NCI-H128 (cell line): ENCODE measurements around the gene PNPLA7.
"Not testable (repeated sequence)": the region's sequence is repeated elsewhere in the genome, so short reads cannot be mapped to it uniquely, and the experiment has no call there.

Experiments
- DNase-seq: peaks from one replicate; lab custom pipeline; 2025; ENCODE audit not compliant: unreplicated experiment; lab: John Stamatoyannopoulos, UW

PNPLA7 gene

GRCh38 chr9:137426018-137426681 lies 124.1 kb downstream of the PNPLA7 start:
- no peak for DNase-seq

DNA sequence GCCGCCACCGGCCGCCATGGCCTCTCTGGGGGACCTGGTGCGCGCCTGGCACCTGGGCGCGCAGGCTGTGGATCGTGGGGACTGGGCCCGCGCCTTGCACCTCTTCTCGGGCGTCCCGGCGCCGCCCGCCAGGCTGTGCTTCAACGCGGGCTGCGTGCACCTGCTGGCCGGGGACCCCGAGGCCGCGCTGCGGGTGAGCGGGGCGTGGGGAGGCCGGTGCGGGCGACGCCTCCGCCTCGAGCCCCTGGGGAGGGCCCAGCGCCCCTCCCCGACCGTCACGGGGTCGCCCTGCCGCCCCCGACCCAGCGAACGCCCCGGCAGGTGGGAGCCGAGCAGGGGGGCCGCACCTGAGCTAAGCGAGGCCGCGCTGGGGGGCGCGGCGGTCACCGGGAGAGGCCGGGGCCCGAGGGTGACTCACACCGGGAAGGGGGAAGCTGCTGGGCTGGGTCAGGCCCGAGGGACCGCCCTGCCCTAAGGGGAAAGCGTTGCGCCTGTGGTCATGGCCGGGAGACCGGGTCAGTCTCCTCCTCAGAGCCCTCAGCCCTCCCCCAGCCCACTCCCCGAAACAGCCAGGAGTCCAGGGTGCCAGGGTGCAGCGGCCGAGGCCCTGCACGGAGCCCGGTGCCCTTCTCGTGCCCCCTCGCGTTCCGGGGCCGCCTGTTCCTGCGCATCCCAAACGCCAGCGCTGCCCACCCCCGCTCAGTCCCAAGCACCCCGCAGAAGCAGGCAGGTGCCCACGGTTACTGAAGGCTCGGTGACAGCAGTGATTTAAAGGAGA lies 126.5 kb downstream of the PNPLA7 start:
- DNase-seq = no peak

DNA sequence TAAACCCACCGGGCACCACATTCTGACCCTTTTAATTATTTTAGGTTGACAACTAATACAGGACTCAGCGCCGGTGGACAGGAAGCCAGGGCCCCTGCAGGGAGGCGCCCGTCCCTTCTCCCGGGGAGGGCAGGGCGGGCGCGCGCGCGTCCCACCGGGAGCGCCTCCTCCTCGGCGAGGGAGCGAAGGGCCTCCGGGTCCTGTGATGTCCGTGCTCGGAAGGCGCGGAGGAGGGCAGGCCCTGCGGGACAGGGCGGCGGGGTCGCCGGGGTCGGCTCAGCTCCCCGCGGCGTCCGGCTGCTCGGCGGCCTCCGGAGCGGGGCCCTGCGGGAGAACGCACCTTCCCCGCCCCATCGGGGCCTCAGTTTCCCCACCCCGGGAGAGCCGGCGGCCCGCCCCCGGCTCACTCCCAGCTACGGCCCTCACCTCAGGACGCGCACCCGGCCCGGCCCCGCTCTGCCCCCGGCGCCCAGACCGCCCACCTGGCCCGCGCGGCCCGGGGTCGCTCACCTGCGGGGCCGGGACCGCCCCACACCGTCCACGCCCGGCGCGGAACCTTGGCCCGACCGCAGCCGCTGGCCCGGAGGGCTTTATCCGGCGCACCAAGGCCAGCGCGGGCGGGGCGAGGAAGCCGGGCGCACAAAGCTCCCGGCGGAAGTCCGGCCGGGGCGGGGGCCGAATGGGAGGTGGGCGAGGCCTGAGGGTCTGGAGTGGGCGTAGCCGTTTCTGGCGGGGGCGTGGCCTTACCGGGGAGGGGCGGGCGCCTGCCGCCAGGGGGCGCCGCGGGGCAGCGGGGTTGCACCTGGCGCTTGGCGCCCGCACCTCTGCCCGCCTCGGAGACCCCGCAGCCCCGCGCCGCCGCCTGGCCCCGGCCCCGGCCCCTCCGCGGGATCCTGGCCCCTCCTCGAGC lies 127.3 kb downstream of the PNPLA7 start, which contains the start of the genes EXD3 and NOXA1:
Gene EXD3 (minus strand): TSS at position 559 of the 910 bp plus-strand sequence. CDS start 27,805 bp downstream, outside the sequence.
Gene NOXA1 (plus strand): TSS at position 790 of the 910 bp plus-strand sequence. CDS start 137 bp downstream, outside the sequence.
- peak; percentile 89 for DNase-seq

DNA sequence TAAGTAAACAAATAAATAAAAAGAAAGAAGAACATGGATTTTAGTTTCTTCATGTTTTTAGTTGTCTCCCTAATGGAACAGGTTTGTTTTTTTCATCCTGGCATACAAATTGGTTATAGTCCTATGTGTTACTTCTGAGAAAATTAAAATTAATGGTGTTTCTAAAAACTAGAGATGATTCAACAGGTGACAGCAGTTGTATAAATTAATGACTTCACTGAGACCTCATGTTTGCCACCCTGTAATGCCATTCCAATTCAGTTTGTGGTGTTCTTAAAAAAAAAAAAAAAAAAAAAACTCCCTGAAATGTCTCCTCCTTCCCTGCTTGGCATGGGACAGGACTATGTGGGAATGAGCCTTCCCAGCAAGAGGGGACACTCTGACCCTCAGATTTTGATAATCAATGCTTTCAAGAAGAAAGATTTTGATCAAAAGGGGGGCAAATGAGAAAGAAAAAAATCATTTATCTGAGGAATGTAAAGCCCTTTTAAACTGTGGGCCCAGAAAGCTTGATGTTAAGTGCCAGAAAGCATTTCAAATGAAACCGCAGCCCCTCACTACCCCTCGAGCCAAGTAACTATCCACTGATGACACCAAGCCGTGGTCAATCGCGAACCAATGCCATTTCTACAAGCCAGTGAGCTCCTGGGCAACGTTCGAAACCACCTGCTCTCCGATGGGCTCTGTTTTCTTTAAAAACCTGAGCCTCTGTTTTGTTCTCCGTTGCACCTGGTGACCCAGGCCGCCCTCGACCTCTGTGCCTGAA lies 128.2 kb downstream of the PNPLA7 start:
- no peak for DNase-seq

- DNase-seq = no peak
Measured at GRCh38 chr9:137417161-137418021, 132.8 kb downstream of the PNPLA7 start.

DNA sequence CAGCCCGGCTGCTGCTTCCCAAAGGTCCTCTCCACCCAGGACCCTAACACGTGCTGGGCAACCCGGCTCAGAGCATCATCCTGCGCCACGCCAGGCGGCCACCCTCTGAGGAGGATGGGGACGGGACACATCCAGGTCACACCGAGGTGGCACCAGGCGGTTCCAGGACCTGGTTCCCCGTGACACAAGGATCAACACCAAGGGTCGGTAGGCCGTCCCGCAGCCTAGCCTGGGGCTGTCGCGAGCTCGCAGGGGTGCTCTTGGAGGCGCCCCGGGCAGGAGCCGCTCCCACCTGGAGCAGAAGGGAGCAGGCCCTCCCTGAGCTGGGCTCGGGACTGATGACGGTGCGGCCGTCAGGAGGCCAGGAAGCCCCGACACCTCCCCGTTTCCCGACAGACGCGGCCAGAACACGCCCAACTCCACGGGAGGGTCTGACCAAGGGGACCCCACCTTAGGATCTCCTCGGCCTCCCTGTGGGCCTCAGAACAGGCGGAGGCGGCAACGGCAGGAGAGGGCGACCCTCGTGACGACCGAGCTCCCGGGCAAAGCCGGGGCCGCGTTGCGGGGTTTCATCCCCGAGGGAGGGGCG lies 133.5 kb downstream of the PNPLA7 start:
- DNase-seq = no peak

DNA sequence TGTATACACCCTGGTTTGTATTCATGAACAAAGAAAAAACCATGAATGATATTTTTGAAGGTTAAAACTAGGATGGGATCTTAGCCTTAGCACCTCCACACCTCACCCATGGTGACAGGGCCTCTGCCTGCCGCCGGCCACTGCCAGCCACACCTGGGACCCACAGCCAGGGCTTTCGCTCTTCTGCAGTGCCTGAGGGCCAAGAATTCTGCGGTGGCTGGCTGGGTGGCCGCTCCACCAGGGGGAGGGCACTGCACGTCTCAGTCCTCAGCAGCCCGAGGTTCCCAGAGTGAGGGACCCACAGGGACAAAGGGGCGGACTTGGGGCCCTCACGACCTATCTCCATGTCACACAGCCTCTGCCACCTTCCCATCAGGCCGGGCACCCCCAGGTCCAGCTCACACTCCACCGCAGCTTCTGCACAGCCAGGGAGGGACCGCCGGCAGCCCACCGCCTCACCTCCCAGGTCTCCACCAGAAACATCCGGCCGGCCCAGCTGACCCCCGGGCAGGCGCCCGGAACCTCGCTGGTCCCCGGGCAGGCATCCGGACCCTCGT lies 134.1 kb downstream of the PNPLA7 start:
- DNase-seq = no peak

- DNase-seq = no peak
Measured at GRCh38 chr9:137415451-137415850, 134.8 kb downstream of the PNPLA7 start.

DNA sequence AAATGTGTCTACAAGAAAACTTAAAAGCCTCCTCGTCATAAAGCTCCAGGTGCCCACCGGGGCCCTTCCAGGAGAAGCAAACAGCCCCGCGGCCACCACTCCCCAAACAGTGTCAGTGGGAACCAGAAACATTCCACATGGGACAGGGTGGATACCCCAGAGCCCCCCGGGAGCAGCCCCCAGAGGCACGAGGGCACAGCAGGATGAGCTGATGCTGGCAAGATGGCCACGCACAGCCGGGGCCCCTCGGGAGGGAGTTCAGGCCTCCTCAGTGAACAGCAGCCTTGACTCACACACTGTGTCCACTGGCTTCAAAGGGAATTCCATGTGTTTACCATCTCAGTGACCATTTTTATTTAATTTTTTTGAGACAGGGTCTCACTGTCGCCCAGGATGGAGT lies 137.8 kb downstream of the PNPLA7 start:
- DNase-seq = no peak

GRCh38 chr9:137411645-137412380 lies 138.4 kb downstream of the PNPLA7 start:
- no peak for DNase-seq

DNA sequence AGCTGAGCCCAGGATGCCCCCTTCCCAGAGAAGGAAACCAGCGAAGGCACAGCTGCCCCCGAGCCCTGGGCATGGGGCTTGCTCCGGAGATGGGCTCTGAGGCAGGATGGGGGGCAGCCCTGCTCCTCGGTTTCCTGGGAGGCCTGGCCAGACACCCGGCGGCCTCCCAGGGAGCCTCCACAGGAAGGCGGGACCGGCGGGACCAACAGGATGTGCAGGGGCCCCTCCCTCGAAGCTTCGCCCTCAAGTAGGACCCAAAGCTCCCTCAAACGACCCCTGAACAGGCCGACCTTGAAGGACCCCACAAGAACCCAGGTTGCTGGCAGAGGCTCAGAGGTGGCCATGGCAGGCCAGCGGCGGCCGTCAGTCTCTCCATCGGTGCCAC lies 138.9 kb downstream of the PNPLA7 start:
- no peak for DNase-seq

- DNase-seq = no peak
Measured at GRCh38 chr9:137410891-137411249, 139.3 kb downstream of the PNPLA7 start.

DNA sequence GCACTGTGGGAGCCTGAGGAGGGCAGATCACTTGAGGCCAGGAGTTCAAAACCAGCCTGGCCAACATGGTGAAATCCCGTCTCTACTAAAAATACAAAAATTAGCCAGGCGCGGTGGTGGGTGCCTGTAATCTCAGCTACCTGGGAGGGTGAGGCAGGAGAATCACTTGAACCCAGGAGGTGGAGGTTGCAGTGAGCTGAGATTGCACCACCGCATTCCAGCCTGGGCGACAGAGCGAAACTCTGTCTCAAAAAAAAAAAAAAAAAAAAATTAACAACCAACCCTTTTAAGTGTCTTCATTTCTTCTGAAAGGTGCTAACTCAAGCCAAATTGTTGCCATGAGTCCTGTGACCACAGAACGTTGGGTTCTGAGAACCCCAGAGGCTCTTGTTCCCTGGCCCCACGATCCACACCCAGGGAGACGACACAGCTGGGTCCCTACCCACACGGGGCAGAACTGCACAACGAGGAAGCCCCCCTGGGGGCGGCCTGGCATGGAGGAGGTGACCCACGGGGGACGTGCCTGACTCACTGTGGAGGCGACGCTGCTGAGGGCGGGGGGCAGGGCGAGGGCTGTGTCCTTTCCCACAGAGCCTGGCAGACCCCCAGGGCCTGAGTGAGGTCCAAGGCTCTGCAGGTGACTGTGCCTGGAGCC lies 139.8 kb downstream of the PNPLA7 start:
- not testable (repeated sequence) for DNase-seq
